ENCODE data around the gene PATJ. TPM values are rescaled to one million over a fixed set of nuclear protein-coding genes. Genes with fewer than 3 reads are reported as not detected.
"Not testable (repeated sequence)": the region's sequence is repeated elsewhere in the genome, so short reads cannot be mapped to it uniquely, and the experiment has no call there.

The PATJ gene
- total RNA-seq, 2 donors from 2014 or later: 37.9 to 72.1 TPM

- Histone ChIP-seq H3K4me1 (no peaks in the 10 kb centered on the region), H3K36me3 (no peaks in the 10 kb centered on the region), H3K27ac (no peak overlapping the region), H3K27me3 (no peaks in the 10 kb centered on the region), H3K9me3 (no peaks in the 10 kb centered on the region), H3K4me3 (no peak overlapping the region)
- peak; percentile 38 to 81 for TF ChIP-seq CTCF (IDR thresholded peaks at IDR 0.05)
- no peak for DNase-seq (ENCODE audit: low spot score)
Measured at GRCh38 chr1:62175568-62176179, 433.4 kb downstream of the PATJ start.

- Histone ChIP-seq H3K27me3 (no peaks in the 10 kb centered on the region), H3K9me3 (no peaks in the 10 kb centered on the region), H3K4me1 (no peaks in the 10 kb centered on the region), H3K36me3 (no peaks in the 10 kb centered on the region), H3K4me3 (no peak overlapping the region), H3K27ac (no peak overlapping the region)
- TF ChIP-seq CTCF (IDR thresholded peaks at IDR 0.05): no peak
- DNase-seq (ENCODE audit: low spot score): no peak
Measured at GRCh38 chr1:62176597-62177312, 434.5 kb downstream of the PATJ start.

GRCh38 chr1:62177621-62178020 is 435.3 kb downstream of the PATJ start:
- Histone ChIP-seq H3K4me3 (no peak overlapping the region), H3K27me3 (no peaks in the 10 kb centered on the region), H3K9me3 (no peaks in the 10 kb centered on the region), H3K36me3 (no peaks in the 10 kb centered on the region), H3K27ac (no peak overlapping the region), H3K4me1 (no peaks in the 10 kb centered on the region)
- no peak for DNase-seq (ENCODE audit: low spot score)
- no peak for TF ChIP-seq CTCF (IDR thresholded peaks at IDR 0.05)

- Histone ChIP-seq H3K4me1 (no peaks in the 10 kb centered on the region), H3K27me3 (no peaks in the 10 kb centered on the region), H3K4me3 (no peak overlapping the region), H3K9me3 (no peaks in the 10 kb centered on the region), H3K27ac (no peak overlapping the region), H3K36me3 (no peaks in the 10 kb centered on the region)
- TF ChIP-seq CTCF (IDR thresholded peaks at IDR 0.05): no peak
- DNase-seq (ENCODE audit: low spot score): no peak
Measured at GRCh38 chr1:62178372-62178771, 436.1 kb downstream of the PATJ start.

GRCh38 chr1:62180054-62180453 is 437.8 kb downstream of the PATJ start:
- H3K4me3 ChIP-seq, H3K27ac ChIP-seq: not testable (repeated sequence)

GRCh38 chr1:62180639-62181038 is 438.4 kb downstream of the PATJ start:
- DNase-seq (ENCODE audit: low spot score): no peak
- Histone ChIP-seq H3K27ac (no peak overlapping the region), H3K4me1 (no peaks in the 10 kb centered on the region)

More at GRCh38 chr1:62180054-62180453, 437.8 kb downstream of the PATJ start:
- H3K9me3 ChIP-seq; H3K36me3 ChIP-seq; H3K27me3 ChIP-seq; DNase-seq (ENCODE audit: low spot score); H3K4me1 ChIP-seq: not testable (repeated sequence)

More at GRCh38 chr1:62180639-62181038, 438.4 kb downstream of the PATJ start:
- no peaks in the 10 kb centered on the region for H3K27me3 ChIP-seq
- no peak for TF ChIP-seq CTCF (IDR thresholded peaks at IDR 0.05)
- no peaks in the 10 kb centered on the region for H3K9me3 ChIP-seq
- no peaks in the 10 kb centered on the region for H3K36me3 ChIP-seq
- H3K4me3 ChIP-seq: no peak overlapping the region
